Measurements from ENCODE around the gene AP1G1.

The AP1G1 gene

DNA sequence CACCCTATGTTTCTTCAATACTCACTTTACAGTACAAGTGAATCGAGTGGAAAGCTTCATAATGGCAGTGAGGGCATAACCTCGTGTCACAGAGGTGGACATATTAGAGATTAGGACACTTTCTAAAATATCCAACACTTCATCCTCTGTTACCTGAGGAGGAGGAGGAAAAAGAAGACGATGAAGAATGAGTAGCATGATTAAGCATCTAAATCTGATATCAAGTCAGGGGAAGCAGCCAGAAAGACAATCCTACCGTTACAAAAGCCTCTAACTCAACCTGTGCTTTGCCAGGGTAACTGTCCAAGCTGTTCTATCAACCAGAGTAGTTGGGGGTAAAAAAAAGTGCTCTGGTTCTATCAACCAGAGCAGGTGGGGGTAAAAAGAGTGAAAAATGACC, 60.4 kb downstream of the AP1G1 start:
- no peak for DNase-seq

GRCh38 chr16:71746442-71747046, 62.1 kb downstream of the AP1G1 start:
- DNase-seq: peak; percentile 25 to 65

GRCh38 chr16:71738855-71739254, 69.8 kb downstream of the AP1G1 start:
- no peak for DNase-seq

DNA sequence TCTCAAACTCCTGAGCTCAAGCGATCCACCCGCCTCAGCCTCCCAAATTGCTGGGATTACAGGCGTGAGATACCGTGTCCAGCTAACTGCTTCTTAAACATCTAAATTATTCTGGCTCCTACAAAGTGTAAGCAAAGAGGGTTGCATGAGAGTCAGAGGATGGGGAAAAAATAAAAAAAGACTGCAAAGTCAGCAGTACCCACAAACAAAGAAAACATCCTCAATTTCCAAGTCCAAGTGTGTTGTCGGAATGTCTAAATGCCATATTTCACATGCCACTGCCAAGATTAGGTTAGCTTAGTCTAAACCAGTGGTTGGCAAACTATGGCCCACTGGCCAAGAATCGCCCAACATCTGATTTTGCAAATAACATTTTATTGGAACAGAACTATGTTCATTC, 71.1 kb downstream of the AP1G1 start:
- no peak for DNase-seq

DNA sequence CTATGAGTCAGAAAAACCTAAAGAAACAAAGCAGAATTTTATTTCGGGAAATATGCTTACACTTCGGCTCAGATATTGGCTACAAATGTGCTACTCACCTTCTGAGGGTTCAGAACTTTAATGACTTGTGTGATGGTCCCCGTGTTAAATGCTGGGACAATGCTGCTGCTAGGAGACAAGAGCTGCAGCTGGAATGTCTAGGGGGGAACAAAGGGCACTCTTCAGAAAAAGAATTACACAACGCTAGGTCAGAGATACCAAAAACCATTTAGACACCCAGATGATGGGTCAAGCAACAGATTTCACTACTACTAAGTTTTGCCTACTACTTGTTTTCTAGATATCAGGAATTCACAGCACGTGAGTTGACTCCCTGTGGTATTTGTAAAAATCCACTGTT, 74.1 kb downstream of the AP1G1 start:
- DNase-seq: no peak

DNA sequence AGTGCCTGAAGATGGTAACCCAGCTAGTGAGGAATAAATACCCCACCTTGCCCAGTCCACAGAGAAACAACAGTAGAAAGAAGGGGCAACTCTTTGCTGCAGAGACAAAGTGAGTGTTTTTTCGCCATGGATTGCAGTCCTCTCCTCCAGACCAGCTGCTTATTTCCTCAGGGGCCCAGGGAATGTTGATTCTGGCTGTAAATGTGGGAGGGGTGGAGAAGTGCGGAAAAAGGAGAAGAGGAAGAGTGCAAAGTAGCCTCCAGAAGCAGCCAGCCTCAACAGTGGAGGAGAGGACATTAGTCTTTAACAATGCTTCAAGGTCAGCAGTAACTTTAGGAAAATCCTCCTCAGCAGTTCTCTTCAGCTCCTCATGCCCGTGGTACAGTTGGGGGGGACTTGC, 76.0 kb downstream of the AP1G1 start:
- DNase-seq: no peak

DNA sequence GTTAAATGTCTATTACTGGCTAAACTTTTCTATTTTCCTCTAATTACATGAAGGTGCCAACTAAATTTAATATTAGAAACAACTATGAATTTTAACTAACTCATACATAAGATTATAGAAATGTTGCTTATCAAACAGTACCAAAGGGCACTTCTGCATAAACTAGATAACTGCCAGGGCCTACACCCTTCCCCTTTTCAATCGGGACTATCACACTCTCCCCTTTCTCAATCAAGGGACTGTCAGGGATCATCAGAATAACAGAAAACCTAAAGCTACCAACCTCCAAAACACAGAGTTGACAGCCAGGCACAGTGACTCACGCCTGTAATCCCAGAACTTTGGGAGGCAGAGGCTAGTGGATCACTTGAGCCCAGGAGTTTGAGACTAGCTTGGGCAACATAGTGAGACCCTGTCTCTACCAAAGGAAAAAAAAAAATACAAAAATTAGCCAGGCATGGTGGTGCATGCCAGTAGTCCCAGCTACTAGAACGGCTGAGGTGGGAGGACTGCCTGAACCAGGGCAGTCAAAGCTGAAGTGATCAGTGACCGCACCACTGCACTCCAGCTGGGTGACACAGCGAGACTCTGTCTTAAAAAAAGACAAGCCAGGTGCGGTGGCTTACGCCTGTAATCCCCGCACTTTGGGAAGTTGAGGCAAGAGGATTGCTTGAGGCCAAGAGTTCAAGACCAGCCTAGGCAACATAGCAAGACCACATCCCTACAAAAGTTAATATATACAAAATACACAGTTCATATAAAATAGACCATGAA, 80.9 kb downstream of the AP1G1 start:
- peak in 1 of 2 donors; percentile 32 for DNase-seq

- no peak for DNase-seq
Measured at GRCh38 chr16:71726476-71727315, 81.9 kb downstream of the AP1G1 start.

GRCh38 chr16:71724320-71724751, 84.3 kb downstream of the AP1G1 start, which contains the start of gene PHLPP2:
Gene PHLPP2 (minus strand): TSS chr16:71724701. CDS start chr16:71714795, 9,906 bp downstream.
- DNase-seq: no peak

GRCh38 chr16:71723537-71724319, 84.9 kb downstream of the AP1G1 start:
- DNase-seq: peak; percentile 83 to 84

DNA sequence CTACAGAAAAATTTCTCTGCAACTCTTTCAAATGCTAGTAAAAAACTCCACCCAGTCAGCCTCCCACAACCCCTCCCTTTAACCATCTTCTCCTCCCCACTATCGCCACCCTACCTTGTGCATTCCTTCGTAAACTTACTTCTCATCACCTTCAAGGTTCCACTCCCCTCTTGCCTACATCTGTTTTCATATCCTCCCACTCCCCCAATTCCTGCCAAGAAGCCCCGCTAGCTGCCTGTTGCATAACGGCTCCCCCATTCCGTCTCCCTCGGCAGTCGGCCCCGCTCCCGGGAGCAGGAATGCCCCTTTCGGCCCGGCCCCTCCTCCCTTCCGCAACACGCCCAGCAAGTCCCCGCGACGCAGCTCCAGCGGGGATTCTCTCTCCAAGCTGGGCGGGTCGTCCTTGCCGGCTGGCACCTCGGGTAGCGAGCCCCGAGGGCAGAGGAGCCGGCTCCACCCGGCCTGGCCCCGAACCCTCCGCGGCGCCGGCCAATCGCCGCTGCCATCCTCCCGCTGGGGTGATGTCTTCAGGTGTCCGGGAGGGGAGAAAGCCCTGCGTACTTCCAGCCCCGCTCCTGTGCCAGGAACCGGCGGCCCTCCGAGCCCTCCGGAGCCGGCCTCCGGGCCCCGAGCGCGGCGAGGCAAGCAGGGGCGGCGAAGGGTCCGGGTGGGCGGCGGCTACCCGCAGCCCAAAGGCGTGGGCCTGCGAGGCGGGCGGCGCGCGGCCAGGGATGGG, 85.7 kb downstream of the AP1G1 start:
- peak; percentile 27 to 63 for DNase-seq

GRCh38 chr16:71721066-71721740, 87.4 kb downstream of the AP1G1 start:
- no peak for DNase-seq

DNA sequence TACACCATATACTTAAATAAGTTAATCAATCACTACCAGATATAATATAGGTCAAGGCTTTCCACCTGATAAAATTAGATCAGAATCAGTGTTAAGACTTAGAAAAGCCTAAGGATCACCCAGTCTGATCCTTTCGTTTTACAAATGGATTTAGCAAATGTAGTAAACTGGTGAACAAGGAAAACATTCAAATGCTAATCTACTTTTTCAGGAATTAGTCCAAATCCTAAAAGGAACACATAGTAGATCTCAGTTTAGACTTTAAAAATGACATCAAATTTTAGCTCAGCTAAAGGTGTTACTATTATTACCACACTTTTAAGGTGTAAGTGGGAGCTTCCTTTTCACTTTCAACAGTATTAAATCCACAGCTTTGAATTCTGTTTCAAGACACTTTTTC, 96.1 kb downstream of the AP1G1 start:
- no peak for DNase-seq

DNA sequence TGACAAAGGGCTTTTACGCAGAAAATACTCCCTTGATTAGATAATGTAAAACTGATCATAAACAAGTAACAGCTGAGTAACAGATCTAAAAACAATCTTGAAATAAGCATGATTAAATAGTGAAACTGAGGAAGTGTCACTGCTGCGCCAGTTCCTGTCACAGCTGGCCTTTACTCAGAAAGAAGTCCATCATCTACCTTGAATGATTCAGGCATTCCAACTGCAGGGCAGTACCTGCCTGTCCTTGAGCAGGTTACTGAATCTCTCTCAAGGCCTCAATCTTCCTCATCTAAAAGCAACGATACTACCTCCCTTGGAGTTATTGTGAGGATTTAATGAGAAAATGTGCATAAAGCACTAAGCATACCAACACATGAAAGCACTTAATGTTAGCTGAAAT, 96.8 kb downstream of the AP1G1 start:
- DNase-seq: no peak

DNA sequence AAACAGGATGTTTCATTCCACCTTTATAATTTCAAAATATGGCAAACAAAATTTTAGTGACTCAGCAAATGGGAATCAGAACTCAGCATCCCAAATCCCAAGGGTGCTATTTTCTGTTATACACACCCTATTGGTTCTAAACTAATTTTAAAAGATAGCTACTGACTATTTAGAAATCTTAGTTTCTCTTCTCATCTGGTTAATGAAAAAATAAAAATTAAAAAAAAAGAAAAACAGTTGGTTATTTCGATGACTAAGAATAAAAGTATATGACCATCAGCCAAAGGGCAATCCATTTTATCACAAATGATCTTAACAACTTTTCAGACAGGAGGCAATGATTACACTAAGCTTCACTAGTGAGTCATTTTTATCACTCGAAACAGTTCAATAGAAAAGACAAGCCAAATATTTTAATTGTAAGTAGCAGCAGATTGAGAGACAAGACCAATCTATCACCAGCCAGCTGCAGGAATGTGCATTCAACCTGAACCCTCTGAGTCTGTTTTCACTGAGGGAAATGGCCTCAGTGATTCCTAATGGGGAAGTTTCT, 99.3 kb downstream of the AP1G1 start:
- no peak for DNase-seq

DNA sequence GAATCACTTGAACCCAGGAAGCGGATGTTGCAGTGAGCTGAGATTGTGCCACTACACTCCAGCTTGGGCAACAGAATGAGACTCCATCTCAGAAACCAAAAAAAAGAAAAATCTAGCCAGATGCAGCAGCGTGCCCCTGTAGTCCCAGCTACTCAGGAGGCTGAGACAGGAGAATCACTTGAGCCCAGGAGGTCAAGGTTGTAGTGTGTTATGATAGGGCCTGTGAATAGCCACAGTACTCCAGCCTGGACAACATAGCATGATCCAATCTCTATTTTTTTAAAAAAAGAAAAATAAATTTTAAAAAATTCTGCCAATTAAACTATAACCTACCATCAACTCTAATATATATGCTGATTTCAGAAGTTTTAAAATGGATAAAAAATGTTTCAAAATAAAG, 99.9 kb downstream of the AP1G1 start:
- DNase-seq: no peak

GRCh38 chr16:71707199-71707598, 101.4 kb downstream of the AP1G1 start:
- DNase-seq: no peak

DNA sequence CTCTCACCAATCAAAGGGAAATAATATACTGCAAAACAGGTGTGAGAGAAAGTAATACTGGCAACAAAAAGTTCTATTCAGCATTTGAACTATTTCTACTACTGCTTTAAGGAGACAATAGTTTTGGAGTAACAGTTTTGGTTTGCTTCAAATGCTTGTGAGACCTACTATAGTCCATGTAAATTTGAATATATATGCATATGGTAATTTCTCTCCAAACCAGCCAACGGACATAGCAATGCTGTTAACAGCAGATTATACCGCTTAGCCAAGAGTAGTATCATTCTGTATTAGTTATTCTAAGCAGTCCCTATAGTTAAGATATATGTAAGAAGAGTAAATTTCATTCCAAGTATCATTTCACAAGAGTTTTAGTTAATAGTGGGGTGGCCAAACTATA, 102.6 kb downstream of the AP1G1 start:
- DNase-seq: no peak

- no peak for DNase-seq
Measured at GRCh38 chr16:71703333-71703732, 105.3 kb downstream of the AP1G1 start.

- no peak for DNase-seq
Measured at GRCh38 chr16:71700831-71701230, 107.8 kb downstream of the AP1G1 start.

DNA sequence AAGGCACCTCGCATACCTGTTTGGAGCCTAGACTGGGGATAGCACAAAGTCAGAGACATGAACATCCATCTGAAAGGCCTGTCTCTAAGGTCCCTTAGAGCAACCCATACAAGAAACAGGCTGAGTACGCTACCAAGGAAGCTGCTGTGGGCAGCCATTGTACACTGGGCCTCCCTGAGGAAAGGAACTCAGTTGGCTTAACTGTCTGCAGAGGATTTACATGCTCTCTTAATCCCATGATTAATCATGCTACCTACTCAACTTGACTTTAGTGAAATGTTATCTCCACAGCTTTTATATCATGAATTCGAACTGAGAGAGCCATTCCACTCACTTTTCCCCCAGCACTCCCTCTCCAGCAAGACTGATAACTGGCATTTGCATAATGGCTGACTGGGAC, 110.1 kb downstream of the AP1G1 start:
- DNase-seq: no peak

Measured in CD4-positive, alpha-beta T cell treated with Interleukin-4 for 1 hour (primary cell).